GM21423 (cell line): ENCODE results near the gene UCK2.

Source experiments
- ATAC-seq: cut with Tn5 transposase; IDR thresholded peaks from one replicate; pipeline ENCODE4 v1.9.1; 2021; ENCODE audit warnings: mild to moderate bottlenecking, moderate library complexity; ENCODE audit not compliant: unreplicated experiment

The UCK2 gene

GRCh38 chr1:165877411-165877810, 50.0 kb downstream of the UCK2 start:
- no peak for ATAC-seq

GRCh38 chr1:165877940-165878556, 50.6 kb downstream of the UCK2 start:
- ATAC-seq, result peak; percentile 63

- no peak for ATAC-seq
Measured at GRCh38 chr1:165879946-165880345, 52.5 kb downstream of the UCK2 start.

GRCh38 chr1:165880993-165881392, 53.6 kb downstream of the UCK2 start:
- ATAC-seq, result no peak

- ATAC-seq, result no peak
Measured at GRCh38 chr1:165882168-165882837, 54.9 kb downstream of the UCK2 start.

- ATAC-seq, result no peak
Measured at GRCh38 chr1:165883056-165883455, 55.6 kb downstream of the UCK2 start.

- ATAC-seq, result no peak
Measured at GRCh38 chr1:165884009-165884689, 56.7 kb downstream of the UCK2 start.

GRCh38 chr1:165884690-165885304, 57.4 kb downstream of the UCK2 start:
- ATAC-seq, result no peak

GRCh38 chr1:165885305-165885694, 57.9 kb downstream of the UCK2 start:
- no peak for ATAC-seq

- no peak for ATAC-seq
Measured at GRCh38 chr1:165886193-165886592, 58.8 kb downstream of the UCK2 start.

- ATAC-seq, result no peak
Measured at GRCh38 chr1:165886983-165887382, 59.6 kb downstream of the UCK2 start.

GRCh38 chr1:165887877-165888551, 60.6 kb downstream of the UCK2 start:
- no peak for ATAC-seq

GRCh38 chr1:165888552-165888920, 61.1 kb downstream of the UCK2 start:
- ATAC-seq, result no peak

GRCh38 chr1:165890684-165891083, 63.3 kb downstream of the UCK2 start:
- ATAC-seq, result no peak

- ATAC-seq, result no peak
Measured at GRCh38 chr1:165891111-165891860, 63.9 kb downstream of the UCK2 start.

- ATAC-seq, result no peak
Measured at GRCh38 chr1:165892935-165893334, 65.5 kb downstream of the UCK2 start.

GRCh38 chr1:165893507-165893906, 66.1 kb downstream of the UCK2 start:
- ATAC-seq, result no peak

GRCh38 chr1:165894591-165894990, 67.2 kb downstream of the UCK2 start:
- no peak for ATAC-seq

- no peak for ATAC-seq
Measured at GRCh38 chr1:165895451-165895871, 68.0 kb downstream of the UCK2 start.

- ATAC-seq, result no peak
Measured at GRCh38 chr1:165896277-165896676, 68.9 kb downstream of the UCK2 start.
